A673 (cell line): ENCODE measurements around the gene ITSN2.

ENCODE experiments used
- CTCF ChIP-seq: fragments of 300-800, 200-600 bp; sonication (generic); conservative IDR thresholded peaks from 2 replicates; pipeline ENCODE4 v1.5.1; 2017; ENCODE audit warnings: low read depth, mild to moderate bottlenecking, antibody characterized with exemption, low read length, moderate library complexity, mixed read lengths
- EZH2 ChIP-seq: fragments of 200-600 bp; sonication (generic); IDR thresholded peaks from 2 replicates; pipeline ENCODE4 v1.6.1; 2017; ENCODE audit warnings: borderline replicate concordance, low read depth, mild to moderate bottlenecking, mixed read lengths, antibody characterized with exemption, low read length; ENCODE audit not compliant: poor library complexity, severe bottlenecking

GRCh38 chr2:24203787-24204150 is 156.6 kb downstream of the ITSN2 start:
- TF ChIP-seq CTCF: no peak
- no peak for TF ChIP-seq EZH2
